GM12874 (cell line): ENCODE results near the gene DPYD.

Experiments
- TF ChIP-seq, protein P1 (sequence below): IDR thresholded peaks from 2 replicates; pipeline ENCODE4 v1.5.1; 2011; ENCODE audit warnings: low read depth, mild to moderate bottlenecking, control low read depth, low read length, moderate library complexity; ENCODE audit not compliant: insufficient read depth

Gene DPYD

GRCh38 chr1:97918961-97919360, 1.9 kb downstream of the DPYD start:
- TF ChIP-seq, protein P1, sequence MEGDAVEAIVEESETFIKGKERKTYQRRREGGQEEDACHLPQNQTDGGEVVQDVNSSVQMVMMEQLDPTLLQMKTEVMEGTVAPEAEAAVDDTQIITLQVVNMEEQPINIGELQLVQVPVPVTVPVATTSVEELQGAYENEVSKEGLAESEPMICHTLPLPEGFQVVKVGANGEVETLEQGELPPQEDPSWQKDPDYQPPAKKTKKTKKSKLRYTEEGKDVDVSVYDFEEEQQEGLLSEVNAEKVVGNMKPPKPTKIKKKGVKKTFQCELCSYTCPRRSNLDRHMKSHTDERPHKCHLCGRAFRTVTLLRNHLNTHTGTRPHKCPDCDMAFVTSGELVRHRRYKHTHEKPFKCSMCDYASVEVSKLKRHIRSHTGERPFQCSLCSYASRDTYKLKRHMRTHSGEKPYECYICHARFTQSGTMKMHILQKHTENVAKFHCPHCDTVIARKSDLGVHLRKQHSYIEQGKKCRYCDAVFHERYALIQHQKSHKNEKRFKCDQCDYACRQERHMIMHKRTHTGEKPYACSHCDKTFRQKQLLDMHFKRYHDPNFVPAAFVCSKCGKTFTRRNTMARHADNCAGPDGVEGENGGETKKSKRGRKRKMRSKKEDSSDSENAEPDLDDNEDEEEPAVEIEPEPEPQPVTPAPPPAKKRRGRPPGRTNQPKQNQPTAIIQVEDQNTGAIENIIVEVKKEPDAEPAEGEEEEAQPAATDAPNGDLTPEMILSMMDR = no peak

GRCh38 chr1:97913506-97914139, 7.2 kb downstream of the DPYD start:
- TF ChIP-seq, protein P1 = no peak

DNA sequence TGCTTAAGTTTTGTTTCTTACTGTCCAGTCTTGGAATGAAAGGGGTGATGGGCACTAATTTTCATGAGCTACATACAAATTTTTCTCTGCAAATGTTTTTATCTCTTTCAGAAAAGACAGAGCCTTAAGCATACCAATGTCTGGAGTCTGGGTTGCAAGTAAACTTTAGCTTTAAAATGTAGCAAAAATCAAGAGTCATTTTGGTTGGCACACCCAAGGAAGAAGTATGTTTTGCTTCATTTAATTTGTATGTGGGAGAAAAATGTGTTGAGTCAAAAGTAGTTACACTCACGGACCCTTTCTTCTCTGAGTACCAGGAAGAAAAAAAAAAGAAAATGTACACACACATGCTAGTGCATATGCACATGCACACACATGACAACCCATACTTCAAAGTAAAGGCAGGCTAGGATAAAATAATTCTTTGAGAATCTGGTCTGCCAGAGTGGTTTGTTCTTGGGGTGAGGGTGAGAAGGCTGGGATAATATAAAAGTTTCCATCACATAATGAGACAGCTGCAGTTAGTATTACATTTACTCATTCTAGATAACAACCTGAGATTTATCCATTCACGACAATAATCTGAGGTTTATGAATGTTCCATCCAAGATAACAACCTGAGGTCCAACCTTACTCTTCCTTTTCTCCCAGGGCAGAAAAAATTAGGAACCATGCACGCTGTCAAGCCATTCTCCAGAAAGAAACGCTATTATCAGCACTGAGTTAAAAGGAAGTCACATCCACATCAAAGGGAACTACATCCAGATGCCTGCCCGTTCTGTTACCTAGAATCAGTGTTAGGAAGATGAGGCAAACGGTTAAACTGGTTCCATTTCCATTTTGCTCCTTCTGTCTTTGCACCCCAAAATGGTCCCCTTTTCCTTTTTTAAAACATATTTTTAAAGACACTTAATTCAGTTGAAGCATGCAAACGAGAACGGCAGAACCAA, 9.3 kb downstream of the DPYD start:
- TF ChIP-seq, protein P1 = no peak

DNA sequence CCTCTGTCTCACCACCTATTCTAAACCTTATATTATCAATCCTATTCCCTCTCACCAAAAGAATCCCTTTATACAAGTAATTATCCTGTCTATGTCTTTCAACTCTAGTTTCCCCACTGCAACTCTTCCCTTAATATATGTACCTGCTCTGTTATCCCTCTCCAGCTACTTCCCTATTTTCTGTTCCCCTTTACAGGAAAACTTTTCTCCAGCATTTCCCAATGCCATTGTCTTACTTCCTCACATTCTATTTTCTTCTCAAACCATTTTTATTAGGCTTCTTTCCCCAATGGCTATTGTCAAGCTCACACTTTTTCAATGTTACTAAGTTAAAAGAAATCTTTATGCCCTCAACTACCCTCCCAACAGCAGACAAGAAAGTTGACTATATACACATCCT, 11.6 kb downstream of the DPYD start:
- TF ChIP-seq, protein P1 = no peak

DNA sequence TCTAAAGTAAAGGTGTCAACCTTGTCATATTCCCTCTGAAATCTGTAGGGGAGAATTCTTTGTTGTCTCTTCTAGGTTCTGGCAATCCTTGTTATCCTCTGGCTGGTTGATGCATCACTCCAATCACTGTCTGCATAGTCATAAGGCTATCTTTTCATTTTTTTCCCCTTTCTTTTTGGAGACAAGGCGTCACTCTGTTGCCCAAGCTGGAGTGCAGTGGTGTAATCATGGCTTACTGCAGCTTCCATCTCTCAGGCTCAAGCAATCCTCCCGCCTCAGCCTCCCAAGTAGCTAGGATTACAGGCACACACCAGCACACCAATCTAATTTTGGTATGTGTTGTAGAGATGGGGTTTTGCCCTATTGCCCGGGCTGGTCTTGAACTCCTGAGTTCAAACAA, 12.9 kb downstream of the DPYD start:
- TF ChIP-seq, protein P1 = no peak

- TF ChIP-seq, protein P1 = no peak
These were observed 14.1 kb downstream of the DPYD start for GRCh38 chr1:97906567-97907241.
